HG02623 (cell line): ENCODE measurements around the gene LRMDA.

Source experiments
- ATAC-seq: cut with Tn5 transposase; IDR thresholded peaks from one replicate; pipeline ENCODE4 v1.9.1; 2021; ENCODE audit warnings: moderate library complexity; ENCODE audit not compliant: unreplicated experiment

Gene LRMDA

GRCh38 chr10:76175533-76176165, 744.2 kb downstream of the LRMDA start:
- ATAC-seq = no peak

- no peak for ATAC-seq
Measured at GRCh38 chr10:76176166-76176550, 744.7 kb downstream of the LRMDA start.

- ATAC-seq = no peak
Measured at GRCh38 chr10:76177936-76178335, 746.5 kb downstream of the LRMDA start.

- ATAC-seq = no peak
Measured at GRCh38 chr10:76178532-76179292, 747.3 kb downstream of the LRMDA start.

GRCh38 chr10:76179806-76180205, 748.4 kb downstream of the LRMDA start:
- ATAC-seq = no peak

- ATAC-seq = no peak
Measured at GRCh38 chr10:76184647-76185046, 753.2 kb downstream of the LRMDA start.

- ATAC-seq = no peak
Measured at GRCh38 chr10:76185471-76186301, 754.3 kb downstream of the LRMDA start.

GRCh38 chr10:76188216-76188615, 756.8 kb downstream of the LRMDA start:
- no peak for ATAC-seq

- ATAC-seq = no peak
Measured at GRCh38 chr10:76190634-76191270, 759.3 kb downstream of the LRMDA start.

- no peak for ATAC-seq
Measured at GRCh38 chr10:76191336-76191735, 759.9 kb downstream of the LRMDA start.

- ATAC-seq = no peak
Measured at GRCh38 chr10:76192151-76192550, 760.7 kb downstream of the LRMDA start.

GRCh38 chr10:76192694-76193320, 761.4 kb downstream of the LRMDA start:
- no peak for ATAC-seq

- no peak for ATAC-seq
Measured at GRCh38 chr10:76195654-76196390, 764.4 kb downstream of the LRMDA start.

- ATAC-seq = no peak
Measured at GRCh38 chr10:76197293-76197692, 765.9 kb downstream of the LRMDA start.

- no peak for ATAC-seq
Measured at GRCh38 chr10:76198287-76199035, 767.0 kb downstream of the LRMDA start.

GRCh38 chr10:76201962-76202361, 770.5 kb downstream of the LRMDA start:
- ATAC-seq = no peak

- ATAC-seq = no peak
Measured at GRCh38 chr10:76202777-76203176, 771.4 kb downstream of the LRMDA start.

- ATAC-seq = no peak
Measured at GRCh38 chr10:76205361-76205760, 773.9 kb downstream of the LRMDA start.

GRCh38 chr10:76206797-76207352, 775.5 kb downstream of the LRMDA start:
- no peak for ATAC-seq
